ENCODE data around the gene PEAK1. TPM values are rescaled to one million over a fixed set of nuclear protein-coding genes. Genes with fewer than 3 reads are reported as not detected.

PEAK1 gene
- total and polyA plus RNA-seq, 2 donors (not counting 3 experiments of a cell fraction or from before 2014, with no cell fraction given) = 17.9 to 91.9 TPM

GRCh38 chr15:77342807-77343206 is 77.1 kb downstream of the PEAK1 start:
- Histone ChIP-seq H3K27me3 (ENCODE audit: control insufficient read depth in 2 of 2, insufficient read depth in 2 of 2, low read length in 2 of 2) (no peaks in the 10 kb centered on the region), H3K36me3 (ENCODE audit: control insufficient read depth in 2 of 2, extremely low read depth in 1 of 2, insufficient read depth in 2 of 2, low read length in 2 of 2) (no peaks in the 10 kb centered on the region), H3K4me3 (replicated peaks in 1 of 3; ENCODE audit: insufficient read depth in 1 of 3, low read depth in 1 of 3, low read length in 3 of 3) (no peak overlapping the region), H3K27ac (ENCODE audit: insufficient read depth, low read depth, low read length) (no peak overlapping the region), H3K9me3 (replicated peaks; ENCODE audit: control insufficient read depth, insufficient read depth, low read length) (no peaks in the 10 kb centered on the region), H2AFZ (ENCODE audit: low read depth, low read length) (no peak overlapping the region), H3K4me2 (ENCODE audit: insufficient read depth, low read length) (no peak overlapping the region), H3K4me1 (ENCODE audit: control insufficient read depth, extremely low read depth, insufficient read depth, low read length) (peaks cover 9% of the 10 kb centered on the region), H3K79me2 (ENCODE audit: control insufficient read depth, insufficient read depth, low read length) (peaks cover 38% of the 10 kb centered on the region), H3K9ac (replicated peaks; ENCODE audit: extremely low read depth, insufficient read depth, low read length) (no peak overlapping the region), H3K9me1 (replicated peaks; ENCODE audit: control insufficient read depth, extremely low read depth, insufficient read depth, low read length) (no peaks in the 10 kb centered on the region), H4K20me1 (replicated peaks; ENCODE audit: control insufficient read depth, extremely low read depth, insufficient read depth, low read length) (peaks cover 2% of the 10 kb centered on the region)
- no TSS peak for BruUV-seq (replicated peaks)
- DNase-seq (ENCODE audit: low read depth, low spot score) (no peak), FAIRE-seq (no peak)
- CTCF ChIA-PET = no interaction called here
- POLR2A ChIA-PET = no interaction called here
- intact Hi-C loops (cut with micrococcal nuclease) (no loop called here), dilution Hi-C loops (cut with MboI; ENCODE audit: extremely low pct_ligation_motif_present, low sequenced_read_pairs) (no loop called here)
- no peak for TF ChIP-seq POLR2A (IDR thresholded peaks at IDR 0.05; ENCODE audit: low read depth, low read length)
- TF ChIP-seq EZH2 (IDR thresholded peaks at IDR 0.05; ENCODE audit: borderline replicate concordance, low read depth, low read length, severe bottlenecking) = no peak
- no peak for TF ChIP-seq GATA2 (IDR thresholded peaks at IDR 0.05; ENCODE audit: insufficient read depth, insufficient read length, low read depth, low read length)
- TF ChIP-seq MAX (IDR thresholded peaks at IDR 0.05; ENCODE audit: insufficient read depth, insufficient read length) = no peak
- no peak for TF ChIP-seq MYC (IDR thresholded peaks at IDR 0.05; ENCODE audit: low read depth, low read length)
- TF ChIP-seq JUN (IDR thresholded peaks at IDR 0.05; ENCODE audit: borderline replicate concordance, insufficient read depth, insufficient read length, low read depth) = no peak
- no peak for TF ChIP-seq CTCF (IDR thresholded peaks at IDR 0.05; ENCODE audit: extremely low read depth in 1 of 2, insufficient read depth in 1 of 2, low read depth in 1 of 2, low read length in 2 of 2)
- TF ChIP-seq POLR2AphosphoS5 (IDR thresholded peaks at IDR 0.05; ENCODE audit: insufficient read depth, low read depth, low read length) = no peak
- TF ChIP-seq FOS (IDR thresholded peaks at IDR 0.05; ENCODE audit: borderline replicate concordance, insufficient read depth, low read length) = no peak
